ENCODE measurements around the gene METTL27.

Gene METTL27

GRCh38 chr7:73844131-73844547 is 1.8 kb upstream of the METTL27 start:
- no peaks in the 10 kb centered on the region for H3K9me3 ChIP-seq (ENCODE audit: severe bottlenecking)
- TF ChIP-seq CTCF (IDR thresholded peaks at IDR 0.05; ENCODE audit: low read depth, low read length) = no peak
- no peak for DNase-seq
- H3K27ac ChIP-seq = no peak overlapping the region
- H3K27me3 ChIP-seq (ENCODE audit: insufficient read depth, low read depth, severe bottlenecking) = no peaks in the 10 kb centered on the region
- no peaks in the 10 kb centered on the region; the same call in 1 of the 2 replicates for H3K36me3 ChIP-seq
- H3K4me3 ChIP-seq (ENCODE audit: low read depth, low read length) = no peak overlapping the region

GRCh38 chr7:73841689-73842066 is 638 bp downstream of the METTL27 start:
- peak; percentile 58 for DNase-seq
- peak overlapping the region; percentile 58 for H3K4me3 ChIP-seq (ENCODE audit: low read depth, low read length)
- no peak overlapping the region for H3K27ac ChIP-seq

GRCh38 chr7:73840715-73841379 is 1.5 kb downstream of the METTL27 start:
- H3K9me3 ChIP-seq (ENCODE audit: severe bottlenecking) = no peaks in the 10 kb centered on the region

More at GRCh38 chr7:73841689-73842066, 638 bp downstream of the METTL27 start:
- H3K36me3 ChIP-seq = no peaks in the 10 kb centered on the region; the same call in 1 of the 2 replicates
- no peaks in the 10 kb centered on the region for H3K27me3 ChIP-seq (ENCODE audit: insufficient read depth, low read depth, severe bottlenecking)
- TF ChIP-seq CTCF (IDR thresholded peaks at IDR 0.05; ENCODE audit: low read depth, low read length) = no peak
- H3K9me3 ChIP-seq (ENCODE audit: severe bottlenecking) = no peaks in the 10 kb centered on the region

GRCh38 chr7:73839743-73840714 is 2.3 kb downstream of the METTL27 start:
- Histone ChIP-seq H3K27ac (no peak overlapping the region), H3K4me3 (ENCODE audit: low read depth, low read length) (no peak overlapping the region), H3K9me3 (ENCODE audit: severe bottlenecking) (no peaks in the 10 kb centered on the region), H3K36me3 (no peaks in the 10 kb centered on the region; the same call in 1 of the 2 replicates), H3K27me3 (ENCODE audit: insufficient read depth, low read depth, severe bottlenecking) (no peaks in the 10 kb centered on the region)
- peak; percentile 43 for TF ChIP-seq CTCF (IDR thresholded peaks at IDR 0.05; ENCODE audit: low read depth, low read length)
- no peak for DNase-seq

More at GRCh38 chr7:73840715-73841379, 1.5 kb downstream of the METTL27 start:
- no peak overlapping the region for H3K27ac ChIP-seq
- no peak for DNase-seq
- no peak for TF ChIP-seq CTCF (IDR thresholded peaks at IDR 0.05; ENCODE audit: low read depth, low read length)
- no peaks in the 10 kb centered on the region; the same call in 1 of the 2 replicates for H3K36me3 ChIP-seq
- H3K4me3 ChIP-seq (ENCODE audit: low read depth, low read length) = no peak overlapping the region
- H3K27me3 ChIP-seq (ENCODE audit: insufficient read depth, low read depth, severe bottlenecking) = no peaks in the 10 kb centered on the region

GRCh38 chr7:73839290-73839689 is 3.0 kb downstream of the METTL27 start:
- DNase-seq = no peak
- no peak for TF ChIP-seq CTCF (IDR thresholded peaks at IDR 0.05; ENCODE audit: low read depth, low read length)
- Histone ChIP-seq H3K9me3 (ENCODE audit: severe bottlenecking) (no peaks in the 10 kb centered on the region), H3K36me3 (no peaks in the 10 kb centered on the region; the same call in 1 of the 2 replicates), H3K27me3 (ENCODE audit: insufficient read depth, low read depth, severe bottlenecking) (no peaks in the 10 kb centered on the region), H3K4me3 (ENCODE audit: low read depth, low read length) (no peak overlapping the region), H3K27ac (no peak overlapping the region)

Data from WERI-Rb-1 (cell line).